Measurements from ENCODE around the gene CFAP69. TPM values are rescaled to one million over a fixed set of nuclear protein-coding genes. Genes with fewer than 3 reads are reported as not detected.
"Not testable (repeated sequence)": the region's sequence is repeated elsewhere in the genome, so short reads cannot be mapped to it uniquely, and the experiment has no call there.

Gene CFAP69
- total RNA-seq, 4 donors from 2014 or later, result 3.0 to 8.6 (median 7.5) TPM

DNA sequence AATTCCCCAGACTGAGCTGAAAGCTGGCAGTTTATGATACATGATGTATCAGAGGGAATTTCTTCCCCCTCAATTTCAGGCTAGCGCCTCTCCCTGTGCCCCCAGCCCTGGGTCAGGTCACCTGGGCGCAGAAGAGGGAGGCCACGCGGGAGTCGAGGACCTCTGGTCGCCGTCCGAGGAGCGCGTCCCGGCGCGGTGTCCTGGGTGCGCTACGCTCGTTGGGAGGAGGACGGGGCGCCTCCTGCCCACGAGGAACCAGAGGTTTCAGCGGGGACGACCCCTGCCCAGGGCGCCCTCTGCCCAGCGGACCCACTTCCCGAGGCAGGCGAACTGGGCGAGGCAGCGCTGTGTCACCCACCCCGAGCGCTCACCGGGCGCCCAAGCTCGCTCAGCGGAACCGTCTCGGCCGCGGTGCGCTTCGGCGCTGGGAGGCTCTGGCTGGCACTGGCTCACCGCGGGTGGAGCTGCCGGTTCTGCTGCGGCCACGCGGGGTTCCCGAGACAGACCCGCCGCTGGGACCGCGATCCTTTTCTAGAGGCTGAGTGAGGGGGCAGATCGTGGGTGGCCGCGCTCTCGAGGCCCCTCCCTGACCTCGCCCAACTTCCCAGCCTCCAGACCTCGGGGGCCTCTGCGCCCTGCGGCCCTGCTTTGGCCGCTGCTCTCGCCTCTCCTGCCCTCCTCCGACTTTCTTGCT, 76.0 kb downstream of the CFAP69 start, which contains the start of gene FAM237B:
Gene FAM237B (minus strand): TSS at position 504 of the 694 bp plus-strand sequence. CDS start 1,556 bp downstream, outside the sequence.
- Histone ChIP-seq H3K9me3 (no peaks in the 10 kb centered on the region), H3K4me3 (peak within 1 kb of the TSS; percentile 12 to 40 (median 28)), H3K27ac (replicated peaks in 1 of 4) (no peak within 1 kb of the TSS), H3K4me1 (peaks cover 0 to 10% (median 9%) of the 10 kb centered on the region in 4 donors), H3K36me3 (no peaks in the 10 kb centered on the region), H3K27me3 (peaks cover 4 to 46% (median 13%) of the 10 kb centered on the region in 4 donors)
- TF ChIP-seq POLR2A (IDR thresholded peaks at IDR 0.05; ENCODE audit: low read depth) (no peak), POLR2AphosphoS5 (IDR thresholded peaks at IDR 0.05) (no peak), EP300 (IDR thresholded peaks at IDR 0.05) (no peak)
- TF ChIP-seq, protein P1, sequence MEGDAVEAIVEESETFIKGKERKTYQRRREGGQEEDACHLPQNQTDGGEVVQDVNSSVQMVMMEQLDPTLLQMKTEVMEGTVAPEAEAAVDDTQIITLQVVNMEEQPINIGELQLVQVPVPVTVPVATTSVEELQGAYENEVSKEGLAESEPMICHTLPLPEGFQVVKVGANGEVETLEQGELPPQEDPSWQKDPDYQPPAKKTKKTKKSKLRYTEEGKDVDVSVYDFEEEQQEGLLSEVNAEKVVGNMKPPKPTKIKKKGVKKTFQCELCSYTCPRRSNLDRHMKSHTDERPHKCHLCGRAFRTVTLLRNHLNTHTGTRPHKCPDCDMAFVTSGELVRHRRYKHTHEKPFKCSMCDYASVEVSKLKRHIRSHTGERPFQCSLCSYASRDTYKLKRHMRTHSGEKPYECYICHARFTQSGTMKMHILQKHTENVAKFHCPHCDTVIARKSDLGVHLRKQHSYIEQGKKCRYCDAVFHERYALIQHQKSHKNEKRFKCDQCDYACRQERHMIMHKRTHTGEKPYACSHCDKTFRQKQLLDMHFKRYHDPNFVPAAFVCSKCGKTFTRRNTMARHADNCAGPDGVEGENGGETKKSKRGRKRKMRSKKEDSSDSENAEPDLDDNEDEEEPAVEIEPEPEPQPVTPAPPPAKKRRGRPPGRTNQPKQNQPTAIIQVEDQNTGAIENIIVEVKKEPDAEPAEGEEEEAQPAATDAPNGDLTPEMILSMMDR (IDR thresholded peaks at IDR 0.05), result no peak
- intact Hi-C loops (cut with DNase I), result no loop called here
- 5% methylated on average over 14 of the region's 62 CpGs for WGBS
- DNase-seq (ENCODE audit: extremely low spot score), result no peak

- Histone ChIP-seq H3K36me3 (no peaks in the 10 kb centered on the region), H3K4me1 (peaks cover 0 to 10% (median 9%) of the 10 kb centered on the region in 4 donors), H3K9me3 (no peaks in the 10 kb centered on the region), H3K27ac (replicated peaks in 1 of 4) (no peak overlapping the region), H3K4me3 (no peak overlapping the region), H3K27me3 (peaks cover 4 to 47% (median 13%) of the 10 kb centered on the region in 4 donors)
- DNase-seq (ENCODE audit: extremely low spot score), result no peak
- TF ChIP-seq POLR2A (IDR thresholded peaks at IDR 0.05; ENCODE audit: low read depth), result no peak
- TF ChIP-seq POLR2AphosphoS5 (IDR thresholded peaks at IDR 0.05), result no peak
- TF ChIP-seq, protein P1 (IDR thresholded peaks at IDR 0.05), result no peak
- TF ChIP-seq EP300 (IDR thresholded peaks at IDR 0.05), result no peak
- intact Hi-C loops (cut with DNase I), result no loop called here
These were observed 77.9 kb downstream of the CFAP69 start for GRCh38 chr7:90322837-90323236.

GRCh38 chr7:90326500-90326899, 81.5 kb downstream of the CFAP69 start:
- Histone ChIP-seq H3K36me3 (no peaks in the 10 kb centered on the region), H3K4me3 (no peak overlapping the region), H3K27ac (replicated peaks in 1 of 4) (no peak overlapping the region), H3K27me3 (peaks cover 0 to 29% (median 6%) of the 10 kb centered on the region in 4 donors), H3K9me3 (no peaks in the 10 kb centered on the region), H3K4me1 (no peaks in the 10 kb centered on the region)
- no peak for DNase-seq (ENCODE audit: extremely low spot score)
- intact Hi-C loops (cut with DNase I), result no loop called here
- TF ChIP-seq, protein P1 (IDR thresholded peaks at IDR 0.05), result no peak
- TF ChIP-seq POLR2AphosphoS5 (IDR thresholded peaks at IDR 0.05) (no peak), POLR2A (IDR thresholded peaks at IDR 0.05; ENCODE audit: low read depth) (no peak), EP300 (IDR thresholded peaks at IDR 0.05) (no peak)
- 28% methylated on average over 1 of the region's 1 CpG for WGBS

- Histone ChIP-seq H3K4me1 (no peaks in the 10 kb centered on the region), H3K36me3 (no peaks in the 10 kb centered on the region), H3K27me3 (peaks cover 0 to 18% (median 0%) of the 10 kb centered on the region in 4 donors), H3K4me3 (no peak overlapping the region), H3K9me3 (no peaks in the 10 kb centered on the region), H3K27ac (replicated peaks in 1 of 4) (no peak overlapping the region)
- TF ChIP-seq POLR2AphosphoS5 (IDR thresholded peaks at IDR 0.05) (no peak), POLR2A (IDR thresholded peaks at IDR 0.05; ENCODE audit: low read depth) (no peak), EP300 (IDR thresholded peaks at IDR 0.05) (no peak)
- TF ChIP-seq, protein P1 (IDR thresholded peaks at IDR 0.05), result no peak
- intact Hi-C loops (cut with DNase I), result no loop called here
- DNase-seq (ENCODE audit: extremely low spot score), result no peak
- 95% methylated on average over 37 of the region's 48 CpGs for WGBS
These were observed 89.3 kb downstream of the CFAP69 start for GRCh38 chr7:90334193-90334843.

DNA sequence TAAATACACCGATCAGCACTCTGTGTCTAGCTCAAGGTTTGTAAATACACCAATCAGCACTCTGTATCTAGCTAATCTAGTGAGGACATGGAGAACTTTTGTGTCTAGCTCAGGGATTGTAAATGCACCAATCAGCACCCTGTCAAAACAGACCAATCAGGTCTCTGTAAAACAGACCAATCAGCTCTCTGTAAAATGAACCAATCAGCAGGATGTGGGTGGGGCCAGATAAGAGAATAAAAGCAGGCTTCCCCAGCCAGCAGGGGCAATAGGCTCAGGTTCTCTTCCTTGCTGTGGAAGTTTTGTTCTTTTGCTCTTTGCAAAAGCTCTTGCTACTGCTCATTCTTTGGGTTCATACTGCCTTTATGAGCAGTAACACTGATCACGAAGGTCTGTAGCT, 90.0 kb downstream of the CFAP69 start:
- intact Hi-C loops (cut with DNase I); H3K4me1 ChIP-seq; H3K9me3 ChIP-seq; H3K4me3 ChIP-seq; H3K27ac ChIP-seq (replicated peaks in 1 of 4); H3K36me3 ChIP-seq; DNase-seq (ENCODE audit: extremely low spot score): not testable (repeated sequence)
- H3K27me3 ChIP-seq, result peaks cover 0 to 18% (median 0%) of the 10 kb centered on the region in 4 donors
- WGBS, result 100% methylated on average over 2 of the region's 2 CpGs

Data from esophagus muscularis mucosa (tissue), 4 donors.